DOHH2 (cell line): ENCODE measurements around the gene ZMIZ1.

Experiments used
- H3F3A ChIP-seq: fragments of 200-600 bp; sonication (generic), shearing (Covaris generic); 2 replicates; pipeline ENCODE4 v1.6.0; 2016; ENCODE audit warnings: antibody characterized with exemption, mild to moderate bottlenecking; ENCODE audit not compliant: control insufficient read depth, insufficient read depth
- H3K27ac ChIP-seq: fragments of 200-600 bp; sonication (generic); 2 replicates; pipeline ENCODE4 v1.5.1; 2014; ENCODE audit warnings: low read depth, mild to moderate bottlenecking, low read length, moderate library complexity
- H3K27me3 ChIP-seq: fragments of 200-600 bp; sonication (generic); 2 replicates; pipeline ENCODE4 v1.6.1; 2014; ENCODE audit warnings: mild to moderate bottlenecking, low read length, mixed read lengths; ENCODE audit not compliant: control insufficient read depth
- H3K36me3 ChIP-seq: fragments of 200-600 bp; sonication (generic); 2 replicates; pipeline ENCODE4 v1.6.1; 2014; ENCODE audit warnings: mild to moderate bottlenecking, low read length, moderate library complexity, mixed read lengths; ENCODE audit not compliant: control insufficient read depth
- H3K4me1 ChIP-seq: fragments of 200-600 bp; sonication (generic); 2 replicates; pipeline ENCODE4 v1.6.1; 2014; ENCODE audit warnings: mild to moderate bottlenecking, low read length, mixed read lengths; ENCODE audit not compliant: control insufficient read depth
- H3K4me2 ChIP-seq: fragments of 200-600 bp; sonication (generic); 2 replicates; pipeline ENCODE4 v1.6.0; 2014; ENCODE audit warnings: mild to moderate bottlenecking, low read length, moderate library complexity
- H3K4me3 ChIP-seq: fragments of 200-600 bp; sonication (generic); 2 replicates; pipeline ENCODE4 v1.5.1; 2014; ENCODE audit warnings: mild to moderate bottlenecking, low read length, mixed read lengths
- H3K79me2 ChIP-seq: fragments of 200-600 bp; sonication (generic); 2 replicates; pipeline ENCODE4 v1.6.1; 2014; ENCODE audit warnings: mild to moderate bottlenecking, low read length, mixed read lengths; ENCODE audit not compliant: control insufficient read depth
- H3K9me2 ChIP-seq: fragments of 200-600 bp; sonication (generic); replicated peaks from 2 replicates; pipeline ENCODE4 v1.6.1; 2014; ENCODE audit warnings: mild to moderate bottlenecking, low read length, mixed read lengths; ENCODE audit not compliant: control insufficient read depth
- H3K9me3 ChIP-seq: fragments of 200-600 bp; sonication (generic); 2 replicates; pipeline ENCODE4 v1.6.1; 2014; ENCODE audit warnings: antibody characterized with exemption, low read length, mixed read lengths; ENCODE audit not compliant: control insufficient read depth, insufficient read depth
- H4K20me1 ChIP-seq: fragments of 200-600 bp; sonication (generic); 2 replicates; pipeline ENCODE4 v1.6.0; 2014; ENCODE audit warnings: low read depth, mild to moderate bottlenecking, antibody characterized with exemption, low read length, moderate library complexity; ENCODE audit not compliant: control insufficient read depth, insufficient read depth
- CTCF ChIP-seq: fragments of 200-600 bp; sonication (generic); IDR thresholded peaks from one replicate; pipeline ENCODE4 v1.5.1; 2014; ENCODE audit warnings: antibody characterized with exemption, mild to moderate bottlenecking, low read depth, low read length; ENCODE audit not compliant: poor library complexity, severe bottlenecking
- EZH2phosphoT487 ChIP-seq: fragments of 200-600 bp; sonication (generic); IDR thresholded peaks from 2 replicates; pipeline ENCODE4 v1.6.1; 2017; ENCODE audit warnings: borderline replicate concordance, mild to moderate bottlenecking, antibody characterized with exemption, low read length, moderate library complexity, mixed read lengths

The ZMIZ1 gene

GRCh38 chr10:79149345-79149661 lies 80.5 kb downstream of the ZMIZ1 start:
- H3K4me1 ChIP-seq = peaks cover 27% of the 10 kb centered on the region

GRCh38 chr10:79149662-79150443 lies 81.1 kb downstream of the ZMIZ1 start:
- TF ChIP-seq CTCF = no peak
- no peak for TF ChIP-seq EZH2phosphoT487
- Histone ChIP-seq H3K4me3 (no peak overlapping the region), H3F3A (no peaks in the 10 kb centered on the region), H4K20me1 (no peaks in the 10 kb centered on the region), H3K4me2 (no peak overlapping the region), H3K27me3 (0 out of 2 replicates have a peak, but pooled peaks cover 4% of the 10 kb centered on the region), H3K9me2 (no peaks in the 10 kb centered on the region), H3K36me3 (no peaks in the 10 kb centered on the region), H3K27ac (no peak overlapping the region), H3K79me2 (no peaks in the 10 kb centered on the region), H3K9me3 (no peaks in the 10 kb centered on the region), H3K4me1 (peaks cover 23% of the 10 kb centered on the region)

More at GRCh38 chr10:79149345-79149661, 80.5 kb downstream of the ZMIZ1 start:
- no peaks in the 10 kb centered on the region for H3K9me3 ChIP-seq
- H3K27me3 ChIP-seq = 0 out of 2 replicates have a peak, but pooled peaks cover 4% of the 10 kb centered on the region
- TF ChIP-seq CTCF (no peak), EZH2phosphoT487 (no peak)
- no peak overlapping the region for H3K4me2 ChIP-seq
- no peaks in the 10 kb centered on the region for H3K36me3 ChIP-seq
- H3K27ac ChIP-seq = no peak overlapping the region
- H3K4me3 ChIP-seq = no peak overlapping the region
- H3F3A ChIP-seq = no peaks in the 10 kb centered on the region
- no peaks in the 10 kb centered on the region for H3K79me2 ChIP-seq
- no peaks in the 10 kb centered on the region for H4K20me1 ChIP-seq
- no peaks in the 10 kb centered on the region for H3K9me2 ChIP-seq

DNA sequence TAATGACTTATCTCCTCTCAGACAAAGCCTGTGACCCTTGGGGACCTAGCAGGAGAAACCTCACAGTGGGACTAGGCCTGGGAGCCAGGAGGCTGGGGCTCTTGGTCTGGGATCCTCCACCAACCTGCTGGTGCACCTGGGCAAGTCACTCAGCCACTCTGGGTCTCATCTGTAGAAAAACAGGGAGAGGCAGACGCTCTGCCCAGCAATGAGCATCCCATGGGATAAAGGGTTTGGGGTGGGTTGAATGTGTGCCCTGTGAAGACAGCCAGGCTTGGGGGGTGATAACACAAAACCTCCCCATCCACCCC lies 81.6 kb downstream of the ZMIZ1 start:
- no peaks in the 10 kb centered on the region for H3K9me2 ChIP-seq
- no peak overlapping the region for H3K4me3 ChIP-seq
- H3F3A ChIP-seq = no peaks in the 10 kb centered on the region
- H3K4me1 ChIP-seq = peaks cover 19% of the 10 kb centered on the region
- TF ChIP-seq CTCF (no peak), EZH2phosphoT487 (no peak)
- no peak overlapping the region for H3K4me2 ChIP-seq
- no peaks in the 10 kb centered on the region for H3K9me3 ChIP-seq
- no peak overlapping the region for H3K27ac ChIP-seq
- H4K20me1 ChIP-seq = no peaks in the 10 kb centered on the region
- no peaks in the 10 kb centered on the region for H3K36me3 ChIP-seq
- no peaks in the 10 kb centered on the region for H3K79me2 ChIP-seq
- H3K27me3 ChIP-seq = no peaks in the 10 kb centered on the region
